Mucosa of descending colon (tissue), 3 donors: ENCODE measurements around the gene COX4I1. TPM values are rescaled to one million over a fixed set of nuclear protein-coding genes. Genes with fewer than 3 reads are reported as not detected.

Experiments used
- ATAC-seq: fragments of 200-7000 bp; cut with Tn5 transposase; one replicate; pipeline ENCODE4 v1.9.1; 2020; ENCODE audit warnings: mild to moderate bottlenecking, moderate library complexity
- DNase-seq, 3 donors: peaks; one replicate each; pipeline ENCODE4 v3.0.0-alpha.2; 2020
- H3K36me3 ChIP-seq: fragments of 200-600 bp; one replicate; pipeline ENCODE4 v1.8.0; 2021; ENCODE audit warnings: low read depth, mild to moderate bottlenecking
- H3K4me1 ChIP-seq: fragments of 200-600 bp; one replicate; pipeline ENCODE4 v1.8.0; 2021; ENCODE audit warnings: low read depth, mild to moderate bottlenecking
- H3K4me3 ChIP-seq: fragments of 200-600 bp; one replicate; pipeline ENCODE4 v1.8.0; 2021; ENCODE audit warnings: mild to moderate bottlenecking
- H3K9me3 ChIP-seq: fragments of 200-600 bp; one replicate; pipeline ENCODE4 v1.8.0; 2021; ENCODE audit warnings: mild to moderate bottlenecking
- CTCF ChIP-seq: fragments of 200-600 bp; IDR thresholded peaks from one replicate; pipeline ENCODE4 v1.8.0; 2022; ENCODE audit warnings: antibody characterized with exemption, mild to moderate bottlenecking
- intact Hi-C, 2 donors: fragments of 100-400 bp; cut with DNase I in 1 of 2; cut with micrococcal nuclease in 1 of 2; formaldehyde crosslinking; loops; one replicate each; pipeline versions ENCODE4 v1.11.0 to v1.11.1; 2022; cut with DNase I, micrococcal nuclease
- total RNA-seq, 3 donors: library from RNA; stranded (reverse); fragmentation: NEBNext Ultra II Directional in 2 of 3; extraction: Animal tissue kit (Norgen Biotek cat#: 25700) in 2 of 3; gene quantifications; one replicate each; pipeline versions ENCODE4 v1.2.1 to v1.2.4, GENCODE V29; 2021 to 2023
- donor health status: DM: no; HTN: no; CAD: no; lungs with moderate emphysema.
- donor health status: DM: no; HTN: no; CAD: no.
- donor health status: DM: no; HTN: yes; CAD: no.

The COX4I1 gene
- total RNA-seq, 3 donors from 2014 or later: 793 to 1,140 (median 1,020) TPM

- no peak for TF ChIP-seq CTCF
- intact Hi-C loops: no loop called here
- Histone ChIP-seq H3K9me3 (no peaks in the 10 kb centered on the region), H3K4me1 (no peaks in the 10 kb centered on the region), H3K4me3 (no peak overlapping the region), H3K36me3 (no peaks in the 10 kb centered on the region)
- ATAC-seq: no peak
- DNase-seq: no peak
Measured at GRCh38 chr16:85762970-85763369, 36.5 kb upstream of the COX4I1 start.

- Histone ChIP-seq H3K9me3 (no peaks in the 10 kb centered on the region), H3K4me1 (no peaks in the 10 kb centered on the region), H3K4me3 (no peak overlapping the region), H3K36me3 (no peaks in the 10 kb centered on the region)
- TF ChIP-seq CTCF: no peak
- intact Hi-C loops: no loop called here
- DNase-seq: no peak
- ATAC-seq: no peak
Measured at GRCh38 chr16:85763616-85764015, 35.9 kb upstream of the COX4I1 start.

- Histone ChIP-seq H3K4me3 (no peak overlapping the region), H3K9me3 (no peaks in the 10 kb centered on the region), H3K36me3 (no peaks in the 10 kb centered on the region), H3K4me1 (no peaks in the 10 kb centered on the region)
- intact Hi-C loops: no loop called here
- no peak for TF ChIP-seq CTCF
- no peak for ATAC-seq
- DNase-seq: no peak
Measured at GRCh38 chr16:85765211-85765610, 34.3 kb upstream of the COX4I1 start.

GRCh38 chr16:85765767-85766166 is 33.7 kb upstream of the COX4I1 start:
- Histone ChIP-seq H3K9me3 (no peaks in the 10 kb centered on the region), H3K4me3 (no peak overlapping the region), H3K4me1 (no peaks in the 10 kb centered on the region), H3K36me3 (no peaks in the 10 kb centered on the region)
- DNase-seq: no peak
- ATAC-seq: no peak
- intact Hi-C loops: no loop called here
- no peak for TF ChIP-seq CTCF

- ATAC-seq (peak; percentile 22), DNase-seq (no peak)
- no peaks in the 10 kb centered on the region for H3K4me1 ChIP-seq
- no peak overlapping the region for H3K4me3 ChIP-seq
- intact Hi-C loops: no loop called here
- H3K9me3 ChIP-seq: no peaks in the 10 kb centered on the region
- TF ChIP-seq CTCF: no peak
- H3K36me3 ChIP-seq: no peaks in the 10 kb centered on the region
Measured at GRCh38 chr16:85767531-85767930, 32.0 kb upstream of the COX4I1 start.

- H3K9me3 ChIP-seq: no peaks in the 10 kb centered on the region
- H3K4me3 ChIP-seq: no peak overlapping the region
- no peak for ATAC-seq
- H3K36me3 ChIP-seq: no peaks in the 10 kb centered on the region
- no peak for DNase-seq
- TF ChIP-seq CTCF: no peak
- no peaks in the 10 kb centered on the region for H3K4me1 ChIP-seq
- intact Hi-C loops: no loop called here
Measured at GRCh38 chr16:85768199-85768598, 31.3 kb upstream of the COX4I1 start.
